Activated CD4-positive, alpha-beta T cell treated with anti-CD3 and anti-CD28 coated beads, Interleukin-10, Interleukin-2, amounts not matched to agents 100 ng/mL and 50 ng/mL, durations not matched to agents 16 hours and 8 hours (primary cell): ENCODE measurements around the gene MELTF.

ENCODE experiments used
- DNase-seq: peaks from one replicate; pipeline ENCODE4 v3.0.0-alpha.2; 2020

MELTF gene

GRCh38 chr3:196967412-196968232 is 62.0 kb downstream of the MELTF start:
- DNase-seq: no peak

DNA sequence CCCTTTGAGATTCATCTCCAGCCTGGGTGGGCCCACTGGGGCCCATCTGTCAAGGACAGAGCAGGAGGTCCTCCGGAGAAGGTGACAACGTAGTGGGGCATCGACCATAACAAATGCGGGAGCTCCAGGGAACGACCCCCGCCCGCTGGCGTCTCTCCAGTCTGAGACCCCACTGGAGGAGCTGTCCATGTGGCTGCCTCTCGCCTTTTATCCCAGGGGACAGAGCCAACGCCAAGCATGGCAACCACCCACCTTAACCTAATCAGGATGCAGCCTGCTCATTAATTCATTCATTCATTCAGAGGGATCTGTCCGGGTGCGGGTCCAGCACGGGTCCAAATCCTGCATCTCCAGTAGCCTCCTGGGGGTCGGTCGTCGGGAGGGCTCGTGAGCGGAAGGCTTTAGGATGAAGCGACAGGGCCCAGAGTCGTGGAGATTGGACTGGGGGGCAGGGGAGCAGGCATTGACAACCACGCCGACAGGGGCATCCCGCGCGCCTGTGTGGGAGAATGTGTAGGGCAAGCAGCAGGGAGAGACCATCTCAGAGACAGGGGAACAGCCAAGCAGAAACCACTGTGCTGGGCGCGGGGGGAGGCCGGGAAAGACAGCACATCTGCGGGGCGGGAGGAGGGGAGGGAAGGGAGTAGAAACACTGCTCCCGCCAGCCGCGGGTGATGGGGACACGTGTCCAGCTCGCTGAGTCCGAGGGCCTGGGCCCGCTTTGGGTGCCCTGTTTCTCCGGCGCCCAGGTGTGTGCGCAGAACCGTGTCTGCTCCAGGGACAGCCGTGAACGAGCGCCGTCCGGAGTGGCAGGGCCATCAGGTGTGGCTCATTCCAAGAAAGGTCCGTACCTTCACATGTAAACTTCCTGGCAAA is 62.9 kb downstream of the MELTF start:
- DNase-seq: no peak

- DNase-seq: no peak
Observed at GRCh38 chr3:196965804-196966173, 63.8 kb downstream of the MELTF start.

GRCh38 chr3:196965112-196965803 is 64.4 kb downstream of the MELTF start:
- no peak for DNase-seq

GRCh38 chr3:196963631-196963953 is 66.0 kb downstream of the MELTF start:
- no peak for DNase-seq

GRCh38 chr3:196962930-196963630 is 66.5 kb downstream of the MELTF start:
- DNase-seq: no peak

GRCh38 chr3:196962108-196962929 is 67.3 kb downstream of the MELTF start:
- no peak for DNase-seq

DNA sequence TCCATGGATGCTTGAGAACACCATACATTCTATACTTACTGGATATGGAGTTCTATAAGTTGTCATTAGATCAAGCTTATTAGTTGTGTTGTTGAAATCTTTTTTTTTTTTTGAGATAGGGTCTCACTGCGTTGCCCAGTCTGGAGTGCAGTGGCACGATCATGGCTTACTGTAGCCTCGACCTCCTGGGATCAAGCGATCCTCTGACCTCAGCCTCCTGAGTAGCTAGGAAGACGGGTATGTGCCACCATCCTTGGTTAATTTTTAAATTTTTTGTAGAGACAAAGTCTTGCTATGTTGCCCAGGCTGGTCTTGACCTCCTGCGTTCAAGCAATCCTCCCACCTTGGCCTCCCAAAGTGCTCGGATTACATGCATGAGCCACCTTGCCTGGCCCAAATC is 74.8 kb downstream of the MELTF start:
- DNase-seq: no peak
